COLO668 (cell line): ENCODE measurements around the gene PPP1R12B.
"Not testable (repeated sequence)": the region's sequence is repeated elsewhere in the genome, so short reads cannot be mapped to it uniquely, and the experiment has no call there.

Source experiments
- DNase-seq: peaks from one replicate; lab custom pipeline; 2025; ENCODE audit not compliant: unreplicated experiment; lab: John Stamatoyannopoulos, UW

PPP1R12B gene

GRCh38 chr1:202521886-202522285, 173.4 kb downstream of the PPP1R12B start:
- DNase-seq: no peak

GRCh38 chr1:202526056-202526455, 177.6 kb downstream of the PPP1R12B start:
- DNase-seq: not testable (repeated sequence)

GRCh38 chr1:202528096-202528722, 179.7 kb downstream of the PPP1R12B start:
- DNase-seq: not testable (repeated sequence)

DNA sequence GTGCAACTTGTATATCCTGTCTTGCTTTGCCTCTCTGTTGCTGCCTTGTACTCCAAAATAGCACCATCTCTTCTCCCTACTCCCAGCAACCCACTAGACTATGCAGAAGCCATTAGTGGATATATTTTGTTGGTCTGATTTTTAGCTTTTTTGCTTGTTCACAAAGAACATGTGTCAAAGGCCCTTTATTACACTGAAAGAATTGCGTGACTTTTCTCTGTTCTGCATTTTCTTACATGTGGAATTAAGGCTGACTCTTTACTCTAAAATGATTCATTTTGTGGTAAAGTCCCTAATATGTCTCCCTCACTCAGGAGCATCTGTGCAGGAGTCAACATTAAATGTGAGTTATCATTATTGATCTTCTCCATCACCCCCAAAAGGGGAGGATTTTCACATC, 182.2 kb downstream of the PPP1R12B start:
- DNase-seq: not testable (repeated sequence)

DNA sequence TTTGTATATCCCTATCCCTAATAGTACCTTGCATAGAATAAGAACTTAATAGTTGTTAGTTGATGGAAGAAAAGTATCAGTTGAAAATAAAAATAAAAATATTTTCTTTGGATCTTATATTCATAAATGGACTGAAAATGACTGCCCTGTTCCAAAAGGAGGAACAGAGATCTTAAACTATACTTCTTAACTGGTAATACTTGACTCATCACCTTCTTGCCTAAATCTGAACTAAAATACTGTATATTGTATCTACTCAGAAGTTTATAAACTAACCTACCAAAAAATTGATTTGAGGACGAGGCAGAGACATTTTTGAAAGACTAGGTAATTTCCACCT, 182.9 kb downstream of the PPP1R12B start:
- DNase-seq: no peak

DNA sequence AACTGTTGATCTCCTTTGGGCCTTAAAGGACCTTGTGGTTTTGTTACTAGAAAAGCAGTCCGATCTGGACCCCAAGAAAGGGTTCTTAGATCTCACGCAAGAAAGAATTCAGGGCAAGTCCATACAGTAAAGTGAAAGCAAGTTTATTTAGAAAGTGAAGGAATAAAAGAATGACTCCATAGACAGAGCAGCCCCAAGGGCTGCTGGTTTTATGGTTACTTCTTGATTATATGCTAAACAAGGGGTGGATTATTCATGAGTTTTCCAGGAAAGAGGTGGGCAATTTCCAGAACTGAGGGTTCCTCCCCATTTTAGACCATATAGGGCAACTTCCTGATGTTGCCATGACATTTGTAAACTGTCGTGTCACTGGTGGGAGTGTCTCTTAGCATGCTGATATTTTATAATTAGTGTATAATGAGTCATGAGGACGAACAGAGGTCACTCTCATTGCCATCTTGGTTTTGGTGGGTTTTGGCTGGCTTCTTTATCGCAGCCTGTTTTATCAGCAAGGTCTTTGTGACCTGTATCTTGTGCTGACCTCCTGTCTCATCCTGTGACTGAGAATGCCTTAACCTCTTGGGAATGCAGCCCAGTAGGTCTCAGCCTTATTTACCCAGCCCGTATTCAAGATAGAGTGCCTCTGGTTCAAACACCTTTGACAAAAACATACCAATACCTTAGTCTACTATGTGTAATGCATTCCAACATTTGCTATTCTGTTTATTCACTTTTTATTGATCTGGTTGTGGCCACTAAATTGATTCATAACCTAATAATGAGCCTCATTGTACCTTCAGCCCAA, 183.5 kb downstream of the PPP1R12B start:
- not testable (repeated sequence) for DNase-seq

GRCh38 chr1:202539166-202539574, 190.7 kb downstream of the PPP1R12B start:
- DNase-seq: not testable (repeated sequence)

DNA sequence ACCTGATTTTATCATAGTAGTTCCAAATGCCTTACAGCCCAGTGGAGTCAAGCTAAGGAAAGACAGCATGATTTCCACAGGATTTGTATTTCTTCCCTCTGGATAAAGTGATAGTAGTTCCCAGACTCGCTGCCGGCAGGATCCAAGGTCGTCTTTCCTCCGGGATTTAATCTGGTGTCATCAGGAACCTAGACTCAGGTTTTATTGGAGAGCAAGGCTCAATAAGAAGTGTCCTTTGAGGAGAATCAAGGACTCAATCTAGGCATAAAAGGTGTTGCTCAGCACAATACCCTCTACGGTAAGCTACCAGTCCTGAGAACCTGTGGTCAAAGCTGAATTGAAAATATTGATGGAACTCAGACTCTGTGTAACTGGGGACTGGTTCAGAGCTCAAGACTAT, 191.1 kb downstream of the PPP1R12B start:
- not testable (repeated sequence) for DNase-seq

DNA sequence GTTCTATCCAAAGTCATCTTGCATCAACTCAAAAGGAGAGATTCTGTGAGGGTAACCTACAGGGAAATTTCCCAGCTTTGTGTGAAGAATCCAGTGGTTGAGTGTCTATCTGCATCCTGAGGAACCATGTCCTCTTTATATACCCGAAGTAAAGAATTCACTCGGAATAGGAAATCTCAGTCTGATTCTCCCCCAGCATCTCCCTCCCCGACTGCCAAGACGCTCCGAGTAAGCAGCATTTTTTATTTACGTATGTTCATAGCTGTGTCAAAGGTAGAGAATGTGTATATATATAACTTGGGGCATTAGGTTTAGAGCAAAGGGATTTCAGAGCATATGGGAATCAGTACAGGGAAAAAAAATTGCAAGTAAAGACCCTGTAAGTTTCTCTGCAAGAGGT, 191.5 kb downstream of the PPP1R12B start:
- DNase-seq: no peak

- DNase-seq: no peak
Measured at GRCh38 chr1:202540448-202540847, 191.9 kb downstream of the PPP1R12B start.

DNA sequence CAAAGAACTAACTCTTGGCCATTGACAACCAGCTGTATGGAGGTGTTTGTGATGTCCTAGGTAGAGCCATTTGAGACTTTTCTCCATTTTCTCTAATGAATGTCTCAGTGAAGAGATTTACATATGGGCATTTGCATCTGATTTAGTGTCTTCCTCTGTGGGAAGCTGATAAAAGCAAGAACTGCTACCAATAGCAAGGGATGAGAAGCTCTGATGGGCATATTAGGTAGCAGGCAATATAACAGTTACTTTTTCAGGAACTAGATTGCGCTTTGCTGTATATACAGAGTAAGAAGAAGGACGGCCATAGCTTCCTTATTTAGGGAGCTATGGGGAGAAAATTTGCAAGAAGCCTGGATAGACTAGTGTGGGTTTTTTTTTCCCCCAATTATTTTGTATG, 192.4 kb downstream of the PPP1R12B start:
- not testable (repeated sequence) for DNase-seq

DNA sequence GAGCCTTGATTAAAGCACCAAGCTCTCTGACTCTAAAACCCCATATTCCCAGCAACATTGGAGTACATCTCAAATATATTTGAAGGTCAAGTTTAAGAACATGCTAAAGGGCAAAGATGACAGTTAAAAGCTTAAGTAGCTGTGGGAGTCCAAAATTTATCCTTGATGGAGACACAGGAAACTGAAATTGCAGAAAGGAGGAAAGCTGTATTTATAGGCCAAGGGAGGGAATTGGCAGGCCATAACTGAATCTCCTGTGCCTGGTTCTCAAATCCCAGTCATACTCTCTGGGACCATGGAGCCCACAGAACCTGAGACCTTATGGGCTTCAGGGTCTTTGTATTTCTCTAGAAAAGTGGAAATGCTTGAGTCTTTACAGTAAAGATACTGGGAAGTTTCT, 193.9 kb downstream of the PPP1R12B start:
- DNase-seq: not testable (repeated sequence)

DNA sequence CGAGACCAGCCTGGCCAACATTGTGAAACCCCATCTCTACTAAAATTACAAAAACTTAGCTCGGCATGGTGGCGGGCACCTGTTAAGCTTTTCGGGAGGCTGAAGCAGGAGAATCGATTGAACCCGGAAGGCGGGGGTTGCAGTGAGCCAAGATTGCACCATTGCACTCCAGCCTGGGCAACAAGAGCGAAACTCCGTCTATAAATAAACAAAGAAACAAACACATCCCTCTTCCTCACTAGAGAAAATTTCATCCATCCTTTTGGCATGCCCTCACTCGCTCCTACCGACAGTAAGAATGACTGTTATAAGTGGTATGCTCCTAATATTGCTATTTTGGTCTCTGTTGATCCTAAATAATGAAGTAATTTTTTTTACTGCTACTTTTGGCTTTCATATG, 195.0 kb downstream of the PPP1R12B start:
- DNase-seq: not testable (repeated sequence)

DNA sequence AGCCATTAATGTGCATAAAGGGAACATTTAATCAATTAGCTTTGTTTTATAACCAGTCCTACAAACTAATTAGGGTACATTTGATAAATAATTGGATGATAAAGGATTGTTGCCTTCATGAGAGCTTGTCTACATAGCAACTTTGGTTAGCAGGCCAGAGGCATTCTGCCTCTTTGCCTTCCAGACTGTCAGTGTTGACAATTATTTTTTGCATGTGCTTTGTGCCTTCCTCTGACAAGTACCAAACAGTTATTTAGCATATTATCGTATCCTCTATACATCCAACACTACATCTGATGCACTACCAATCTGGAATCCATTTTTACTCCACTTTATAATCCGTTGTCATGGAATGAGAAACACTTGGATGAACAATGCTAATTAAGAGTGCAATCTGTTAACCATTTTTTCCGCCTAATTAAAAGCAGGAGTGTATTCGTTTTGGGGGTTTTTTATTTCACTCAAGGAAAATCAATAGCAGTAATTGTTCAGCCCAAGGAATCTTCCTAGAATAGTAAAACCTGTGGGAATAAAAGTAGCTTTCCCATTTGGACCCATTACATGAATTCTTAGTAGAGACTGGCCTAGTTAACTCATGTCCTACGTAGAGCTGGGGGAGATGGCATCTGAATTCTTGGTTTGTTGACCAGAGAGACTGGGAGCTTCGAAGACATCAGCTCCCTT, 196.4 kb downstream of the PPP1R12B start:
- DNase-seq: not testable (repeated sequence)

- not testable (repeated sequence) for DNase-seq
Measured at GRCh38 chr1:202545647-202546303, 197.3 kb downstream of the PPP1R12B start.

- not testable (repeated sequence) for DNase-seq
Measured at GRCh38 chr1:202546377-202546776, 197.9 kb downstream of the PPP1R12B start.

DNA sequence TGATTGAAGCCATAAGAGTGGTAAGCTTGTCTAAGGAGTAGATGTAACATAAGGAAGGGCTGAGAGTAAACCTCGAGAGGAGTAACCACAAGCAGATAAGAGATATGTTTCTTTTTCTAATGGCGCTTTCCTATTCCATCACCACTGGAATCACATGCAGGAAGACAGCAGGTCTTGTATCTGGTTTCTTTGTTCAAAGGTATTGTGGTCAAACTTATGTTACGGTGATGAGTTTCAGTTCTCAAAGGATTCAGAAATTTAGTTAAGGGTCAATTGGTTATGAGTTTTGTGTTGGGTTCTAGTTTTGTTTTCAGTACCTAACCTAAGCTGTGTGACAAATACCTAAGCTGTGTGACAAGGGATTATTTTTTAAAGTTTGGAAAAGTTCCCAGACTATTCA, 198.3 kb downstream of the PPP1R12B start:
- DNase-seq: not testable (repeated sequence)

DNA sequence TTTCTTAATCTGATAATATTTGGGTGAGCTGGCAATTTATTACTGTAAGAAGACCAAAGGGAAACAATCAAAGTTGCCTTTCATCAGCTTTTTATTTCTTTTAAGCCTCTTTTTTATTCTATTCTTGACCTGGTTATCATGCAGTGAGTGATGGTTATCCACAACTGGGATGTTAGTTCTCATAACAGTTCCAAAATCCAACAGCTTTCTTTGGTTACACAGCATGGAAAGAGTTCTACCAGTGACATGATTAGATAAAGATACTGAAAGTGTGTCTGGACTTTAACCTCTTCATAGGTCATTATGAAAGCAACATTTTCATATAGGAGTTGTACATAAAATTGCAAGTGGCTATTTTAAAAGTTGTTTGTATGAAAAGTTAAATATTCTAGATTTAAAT, 198.7 kb downstream of the PPP1R12B start:
- DNase-seq: no peak

- DNase-seq: not testable (repeated sequence)
Measured at GRCh38 chr1:202550088-202550487, 201.6 kb downstream of the PPP1R12B start.

GRCh38 chr1:202551683-202552082, 203.2 kb downstream of the PPP1R12B start:
- DNase-seq: no peak

DNA sequence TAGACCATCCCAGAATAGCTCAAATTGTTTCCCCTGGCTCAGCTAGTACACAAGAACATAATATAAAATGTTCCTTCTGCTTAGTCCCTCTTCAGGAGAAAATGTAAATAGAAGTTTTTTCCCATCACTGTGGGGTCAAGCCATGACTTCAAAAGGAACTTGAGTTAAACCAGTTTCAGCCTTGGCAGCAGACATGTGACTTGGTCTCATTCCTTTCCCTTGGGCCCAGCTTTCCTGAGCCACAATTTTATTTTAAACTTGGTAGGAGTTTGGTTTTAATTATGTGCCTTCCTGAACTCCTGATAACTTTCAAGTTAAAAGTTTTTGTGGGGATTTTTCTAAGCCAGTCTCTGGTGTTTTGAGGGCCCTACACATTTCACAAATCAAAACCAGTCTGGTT, 204.1 kb downstream of the PPP1R12B start:
- not testable (repeated sequence) for DNase-seq
